GM21825 (cell line): ENCODE measurements around the gene ELOF1.
"Not testable (repeated sequence)": the region's sequence is repeated elsewhere in the genome, so short reads cannot be mapped to it uniquely, and the experiment has no call there.

ENCODE experiments used
- ATAC-seq: cut with Tn5 transposase; IDR thresholded peaks from one replicate; pipeline ENCODE4 v1.9.1; 2021; ENCODE audit warnings: mild to moderate bottlenecking, moderate library complexity; ENCODE audit not compliant: unreplicated experiment

The ELOF1 gene

DNA sequence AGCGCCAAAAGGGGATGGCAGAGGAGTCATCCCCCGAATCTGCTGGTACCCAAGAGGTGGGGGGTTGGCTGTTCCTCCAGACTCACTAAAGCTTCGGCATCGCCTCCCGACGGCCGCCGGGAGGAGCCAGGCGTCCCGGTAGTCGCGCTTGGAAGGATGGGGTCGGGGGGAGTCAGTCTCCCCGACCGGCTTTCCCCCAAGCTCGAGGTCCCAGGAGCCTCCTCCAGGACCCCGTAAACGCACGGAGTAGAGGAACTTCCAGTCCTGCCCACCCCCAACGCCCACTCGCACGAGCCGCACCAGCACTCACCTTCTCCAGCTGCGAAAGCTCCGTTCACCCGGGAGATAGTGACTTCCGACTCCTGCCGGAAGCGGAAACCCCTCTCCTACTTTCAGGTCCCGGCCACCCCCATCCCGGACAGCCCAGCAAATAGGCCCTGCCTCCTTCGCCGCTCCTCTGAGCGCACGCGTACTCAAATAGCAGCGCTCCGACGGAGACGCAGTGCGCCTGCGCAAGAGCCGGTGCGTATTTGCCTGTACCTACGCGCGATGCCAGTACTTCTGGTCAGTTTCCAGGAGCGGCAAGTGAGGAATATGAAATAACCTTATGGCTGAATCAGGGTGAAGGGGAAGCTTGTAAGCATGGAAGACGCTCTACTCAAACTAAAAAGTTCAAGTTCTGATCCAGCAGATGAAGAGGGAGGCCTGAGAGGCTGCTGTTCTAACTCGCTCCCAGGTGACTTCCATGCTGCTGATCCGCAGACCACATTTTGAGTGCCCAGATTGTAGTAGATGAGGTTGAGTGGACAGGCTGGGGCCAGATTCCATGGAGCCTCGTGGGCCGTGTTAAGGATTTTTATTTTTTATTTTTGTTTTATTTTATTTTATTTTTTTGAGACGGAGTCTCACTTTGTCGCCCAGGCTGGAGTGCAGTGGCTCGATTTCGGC, at the start of gene ELOF1:
ELOF1 (minus strand) TSS at position 350 of the 948 bp plus-strand sequence. CDS start 4,883 bp downstream, outside the sequence.
- ATAC-seq: peak; percentile 66

- ATAC-seq: no peak
These were observed 47.5 kb upstream of the ELOF1 start for GRCh38 chr19:11606484-11606883.

DNA sequence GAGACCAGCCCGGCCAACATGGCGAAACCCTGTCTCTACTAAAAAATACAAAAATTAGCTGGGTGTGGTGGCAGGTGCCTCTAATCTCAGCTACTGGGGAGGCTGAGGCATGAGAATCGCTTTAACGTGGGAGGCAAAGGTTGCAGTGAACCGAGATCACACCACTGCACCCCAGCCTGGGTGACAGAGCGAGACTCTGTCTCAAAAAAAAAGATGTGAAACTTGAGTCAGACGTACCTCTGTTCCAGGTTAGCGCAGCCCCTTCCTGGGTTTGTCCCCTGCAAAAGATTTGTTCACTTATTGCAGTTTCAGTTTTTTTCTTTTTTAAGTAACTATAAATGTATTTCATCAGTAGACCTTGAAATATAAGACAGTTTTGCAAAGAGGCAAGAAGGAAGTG, 40.7 kb upstream of the ELOF1 start:
- not testable (repeated sequence) for ATAC-seq

GRCh38 chr19:11598746-11599145, 39.7 kb upstream of the ELOF1 start:
- no peak for ATAC-seq

- no peak for ATAC-seq
These were observed 39.1 kb upstream of the ELOF1 start for GRCh38 chr19:11598103-11598483.

GRCh38 chr19:11597202-11598102, 38.4 kb upstream of the ELOF1 start, which contains the start of gene ZNF627:
Gene ZNF627 (plus strand): TSS chr19:11597483. CDS start chr19:11597628, 145 bp downstream.
- ATAC-seq: peak; percentile 95

DNA sequence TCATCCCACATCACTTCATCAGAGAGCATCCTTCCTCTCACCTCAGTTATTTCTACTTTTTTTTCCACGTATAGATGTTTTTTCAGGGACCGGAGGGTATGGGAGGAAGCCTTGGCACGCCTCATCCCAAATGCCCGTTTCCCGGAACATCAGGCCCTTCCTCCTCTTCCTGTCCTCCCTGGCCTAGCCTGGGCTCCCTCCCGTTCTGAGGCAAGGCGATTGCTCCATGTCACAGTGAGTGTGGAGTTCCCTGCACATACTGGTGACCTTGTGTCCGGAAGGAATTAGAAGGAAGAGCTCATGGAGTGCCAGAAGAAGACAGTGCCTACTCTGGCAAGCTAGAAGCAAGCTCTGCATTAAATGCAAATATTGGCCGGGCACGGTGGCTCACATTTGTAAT, 37.1 kb upstream of the ELOF1 start:
- no peak for ATAC-seq

- no peak for ATAC-seq
These were observed 35.1 kb upstream of the ELOF1 start for GRCh38 chr19:11594084-11594483.

DNA sequence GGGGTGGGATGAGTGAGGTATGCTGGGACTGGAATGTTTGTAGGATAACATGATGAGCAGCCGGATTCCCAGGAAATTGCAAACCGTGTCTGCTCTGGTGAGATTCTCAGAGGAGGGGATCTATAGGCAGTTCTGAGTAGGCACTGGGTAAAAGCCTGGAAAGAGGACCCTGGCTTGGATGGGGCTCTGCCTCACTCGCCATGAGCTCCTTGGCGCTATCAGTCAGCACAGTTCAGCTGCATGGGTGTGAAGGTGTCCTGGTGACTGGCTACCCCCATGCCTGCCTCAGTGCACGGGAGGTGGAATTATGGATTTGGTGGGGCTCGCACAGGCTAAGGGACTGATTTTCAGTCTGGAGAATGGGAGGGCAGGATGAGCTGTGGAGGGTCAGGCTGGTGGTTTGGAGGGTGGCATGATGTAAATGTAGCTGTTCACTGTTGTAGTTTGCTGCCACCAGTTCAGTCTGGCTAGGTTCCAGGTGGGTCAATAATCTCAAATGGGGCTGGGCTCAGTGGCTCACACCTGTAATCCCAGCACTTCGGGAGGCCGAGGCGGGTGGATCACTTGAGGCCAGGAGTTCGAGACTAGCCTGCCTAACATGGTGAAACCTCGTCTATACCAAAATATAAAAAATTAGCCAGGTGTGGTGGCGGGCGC, 29.1 kb upstream of the ELOF1 start:
- no peak for ATAC-seq

DNA sequence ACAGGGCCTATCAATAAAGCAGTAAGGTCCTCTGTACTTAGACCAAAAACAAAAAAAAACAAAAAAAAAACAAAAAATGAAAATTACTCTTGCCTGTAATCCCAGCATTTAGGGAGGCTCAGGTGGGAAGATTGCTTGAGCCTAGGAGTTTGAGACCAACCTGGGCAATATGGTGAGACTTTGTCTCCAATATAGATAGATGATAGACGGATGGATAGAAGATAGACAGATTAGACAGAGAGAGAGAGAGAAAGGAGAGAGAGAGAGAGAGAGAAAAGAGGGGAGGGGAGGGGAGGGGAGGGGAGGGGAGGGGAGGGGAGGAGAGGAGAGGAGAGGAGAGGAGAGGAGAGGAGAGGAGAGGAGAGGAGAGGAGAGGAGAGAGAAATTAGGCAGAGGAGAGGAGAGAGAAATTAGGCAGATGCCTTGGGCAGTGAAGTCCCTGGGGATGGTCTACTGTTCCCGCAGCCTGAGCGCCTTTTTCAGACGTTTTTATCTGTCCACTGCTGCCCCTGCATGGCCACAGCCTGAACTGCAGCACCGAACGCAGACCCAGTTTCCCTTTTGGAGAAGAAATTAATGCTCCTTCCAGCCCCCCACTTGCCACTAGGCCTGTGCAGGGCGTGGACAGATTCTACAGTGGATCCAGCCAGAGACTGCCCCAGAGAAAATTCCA, 28.4 kb upstream of the ELOF1 start:
- ATAC-seq: no peak

GRCh38 chr19:11586331-11586730, 27.3 kb upstream of the ELOF1 start:
- ATAC-seq: no peak

- ATAC-seq: peak; percentile 63
These were observed 22.7 kb upstream of the ELOF1 start for GRCh38 chr19:11581740-11582139.

GRCh38 chr19:11580116-11580515, 21.1 kb upstream of the ELOF1 start:
- ATAC-seq: no peak

DNA sequence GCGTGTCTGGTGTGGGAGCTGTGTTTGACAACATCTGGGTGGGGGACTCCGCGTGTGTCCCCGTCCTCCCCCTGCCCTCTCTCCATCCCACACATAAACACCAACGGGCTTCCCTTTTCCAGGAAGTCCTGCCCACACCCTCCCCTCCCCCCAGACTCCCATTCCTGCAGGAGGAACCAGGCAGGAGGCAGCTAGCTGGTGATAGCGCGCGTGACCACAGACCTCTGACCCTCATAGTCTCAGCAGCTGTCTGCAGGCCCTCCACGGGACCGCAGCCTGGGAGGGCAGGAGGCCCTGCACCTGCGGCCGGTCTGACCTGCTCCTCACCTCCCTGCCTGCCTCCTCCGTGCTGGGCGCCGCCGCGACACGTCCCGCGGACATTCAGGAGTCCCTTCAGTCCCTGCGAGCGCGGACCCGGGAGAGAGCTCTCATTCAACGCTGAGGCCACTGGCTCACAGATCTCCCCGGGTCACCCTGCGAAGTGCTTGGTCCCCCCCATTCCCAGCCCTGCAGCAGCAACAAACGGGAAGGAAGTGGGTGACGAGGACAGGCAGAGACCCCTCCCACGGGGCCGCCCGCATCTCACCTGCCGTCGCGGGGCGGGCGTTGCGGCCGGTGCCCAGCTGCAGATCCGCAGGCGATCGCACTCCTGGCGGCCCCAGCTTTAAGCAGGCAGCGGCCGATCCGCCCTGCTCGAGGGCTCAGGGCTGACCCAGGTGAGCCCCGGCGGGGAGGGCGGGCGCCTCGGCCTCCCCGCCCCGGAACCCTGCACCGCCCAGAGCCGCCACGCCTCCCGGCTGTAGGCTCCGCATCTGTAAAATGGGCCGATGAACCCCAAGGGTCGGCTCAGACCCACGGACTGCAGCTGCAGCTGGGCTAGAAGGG, 19.5 kb upstream of the ELOF1 start:
- ATAC-seq: no peak

- ATAC-seq: no peak
These were observed 18.6 kb upstream of the ELOF1 start, which contains the start of gene ACP5 for GRCh38 chr19:11577451-11578257. Gene ACP5 (minus strand): TSS chr19:11577645. CDS start chr19:11577317, 328 bp downstream.

GRCh38 chr19:11576227-11576626, 17.2 kb upstream of the ELOF1 start:
- ATAC-seq: no peak

GRCh38 chr19:11574689-11575088, 15.7 kb upstream of the ELOF1 start:
- ATAC-seq: no peak

GRCh38 chr19:11573763-11574162, 14.7 kb upstream of the ELOF1 start:
- ATAC-seq: not testable (repeated sequence)
